NCI-H748 treated with DMSO at 0.1 percent for 48 hours (cell line): ENCODE data around the gene SPG7.

Source experiments
- DNase-seq: peaks from one replicate; lab custom pipeline; 2025; lab: John Stamatoyannopoulos, UW

Gene SPG7

GRCh38 chr16:89600956-89601355 is 92.8 kb downstream of the SPG7 start:
- DNase-seq = no peak

- DNase-seq = no peak
Observed at GRCh38 chr16:89601906-89602272, 93.7 kb downstream of the SPG7 start.

- DNase-seq = peak; percentile 3
Observed at GRCh38 chr16:89602273-89602951, 94.2 kb downstream of the SPG7 start.

- DNase-seq = no peak
Observed at GRCh38 chr16:89602952-89603590, 94.9 kb downstream of the SPG7 start.

GRCh38 chr16:89604764-89605163 is 96.6 kb downstream of the SPG7 start:
- DNase-seq = no peak

- no peak for DNase-seq
Observed at GRCh38 chr16:89605186-89605970, 97.2 kb downstream of the SPG7 start.

GRCh38 chr16:89606006-89606405 is 97.8 kb downstream of the SPG7 start:
- no peak for DNase-seq
